ENCODE data around the gene TRIM42.

GRCh38 chr3:140709751-140710150, 31.9 kb downstream of the TRIM42 start:
- no peak for TF ChIP-seq CTCF (IDR thresholded peaks at IDR 0.05)
- no peak for TF ChIP-seq POLR2A (IDR thresholded peaks at IDR 0.05)
- TF ChIP-seq POLR2AphosphoS5 (IDR thresholded peaks at IDR 0.05): no peak

All from prostate gland (tissue), 2 donors.